ENCODE results near the gene SLC38A8. TPM values are rescaled to one million over a fixed set of nuclear protein-coding genes. Genes with fewer than 3 reads are reported as not detected.

SLC38A8 gene
- total RNA-seq, 1 experiment from 2014 or later: 0.35 TPM

DNA sequence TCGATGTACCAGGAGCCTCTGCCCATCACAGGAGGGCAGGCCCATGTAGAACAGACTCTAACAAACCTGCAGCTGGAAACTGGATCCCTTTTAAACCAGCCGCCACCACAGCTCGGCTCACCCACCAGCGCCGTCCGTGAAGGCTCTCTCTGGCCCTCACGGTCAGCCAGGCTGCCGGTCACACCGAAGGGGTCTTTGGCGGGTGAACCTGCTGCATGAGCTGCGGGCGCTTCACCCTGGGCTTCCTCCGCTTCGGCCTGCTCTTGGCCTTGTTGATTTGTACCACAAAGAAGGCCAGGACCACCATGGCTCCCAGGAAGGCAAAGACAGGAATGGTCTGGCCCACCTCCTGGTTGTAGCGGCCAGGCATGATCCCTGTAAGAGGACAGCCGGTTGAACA is 11.7 kb upstream of the SLC38A8 start:
- no peak overlapping the region for H3T11ph ChIP-seq (ENCODE audit: low read length)
- no peak overlapping the region for H3K27ac Mint-ChIP-seq
- H3K4me1 Mint-ChIP-seq: peaks cover 4 to 7% of the 10 kb centered on the region in 2 experiments
- WGBS (ENCODE audit: extremely low coverage, insufficient read length, low lambda C conversion rate): no CpG with 5 or more reads among the region's 16 CpGs
- TF ChIP-seq, protein P1, sequence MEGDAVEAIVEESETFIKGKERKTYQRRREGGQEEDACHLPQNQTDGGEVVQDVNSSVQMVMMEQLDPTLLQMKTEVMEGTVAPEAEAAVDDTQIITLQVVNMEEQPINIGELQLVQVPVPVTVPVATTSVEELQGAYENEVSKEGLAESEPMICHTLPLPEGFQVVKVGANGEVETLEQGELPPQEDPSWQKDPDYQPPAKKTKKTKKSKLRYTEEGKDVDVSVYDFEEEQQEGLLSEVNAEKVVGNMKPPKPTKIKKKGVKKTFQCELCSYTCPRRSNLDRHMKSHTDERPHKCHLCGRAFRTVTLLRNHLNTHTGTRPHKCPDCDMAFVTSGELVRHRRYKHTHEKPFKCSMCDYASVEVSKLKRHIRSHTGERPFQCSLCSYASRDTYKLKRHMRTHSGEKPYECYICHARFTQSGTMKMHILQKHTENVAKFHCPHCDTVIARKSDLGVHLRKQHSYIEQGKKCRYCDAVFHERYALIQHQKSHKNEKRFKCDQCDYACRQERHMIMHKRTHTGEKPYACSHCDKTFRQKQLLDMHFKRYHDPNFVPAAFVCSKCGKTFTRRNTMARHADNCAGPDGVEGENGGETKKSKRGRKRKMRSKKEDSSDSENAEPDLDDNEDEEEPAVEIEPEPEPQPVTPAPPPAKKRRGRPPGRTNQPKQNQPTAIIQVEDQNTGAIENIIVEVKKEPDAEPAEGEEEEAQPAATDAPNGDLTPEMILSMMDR (conservative IDR thresholded peaks at IDR 0.05): no peak
- H3K27me3 ChIP-seq (ENCODE audit: insufficient read depth, low read length): no peaks in the 10 kb centered on the region
- no peak overlapping the region for H3K4me3 Mint-ChIP-seq
- H3K4ac ChIP-seq (ENCODE audit: low read depth, low read length): no peak overlapping the region
- H3K4me1 ChIP-seq (ENCODE audit: insufficient read depth, low read length): no peaks in the 10 kb centered on the region
- no peaks in the 10 kb centered on the region; the same call in 1 of the 2 replicates for H3K27me3 Mint-ChIP-seq (ENCODE audit: low read depth)
- no peak overlapping the region for H4K8ac ChIP-seq (replicated peaks; ENCODE audit: insufficient read length, low read depth, low read length)
- no peaks in the 10 kb centered on the region for H4K20me1 ChIP-seq (ENCODE audit: control insufficient read depth, insufficient read depth, insufficient read length)
- no peak overlapping the region for H3K14ac ChIP-seq (ENCODE audit: insufficient read depth, low read length)
- H3K9me3 Mint-ChIP-seq: no peaks in the 10 kb centered on the region
- no peak overlapping the region for H3K4me2 ChIP-seq (ENCODE audit: insufficient read depth, insufficient read length, low read length)
- H3K9me3 ChIP-seq (ENCODE audit: control insufficient read depth, low read depth, low read length): no peaks in the 10 kb centered on the region
- no peak overlapping the region for H3K18ac ChIP-seq (ENCODE audit: insufficient read length, low read depth, low read length)
- no peak overlapping the region for H4K5ac ChIP-seq (ENCODE audit: insufficient read length, low read depth, low read length)
- no peak for DNase-seq
- no peak overlapping the region for H2AK5ac ChIP-seq (ENCODE audit: insufficient read length, low read length)
- H2AFZ ChIP-seq (ENCODE audit: low read length): no peak overlapping the region
- no peak overlapping the region for H3K27ac ChIP-seq (ENCODE audit: insufficient read length, low read depth, low read length)
- no peak overlapping the region for H3K23ac ChIP-seq (ENCODE audit: insufficient read length, low read depth, low read length)
- H3K79me1 ChIP-seq (ENCODE audit: insufficient read depth, low read depth, low read length, poor library complexity, severe bottlenecking): no peaks in the 10 kb centered on the region
- H4K91ac ChIP-seq (ENCODE audit: insufficient read length, low read depth, low read length): no peak overlapping the region
- no peak overlapping the region for H2BK12ac ChIP-seq (ENCODE audit: insufficient read length, low read depth, low read length)
- H2BK15ac ChIP-seq (ENCODE audit: low read depth, low read length): no peak overlapping the region
- no peak overlapping the region for H2BK5ac ChIP-seq (ENCODE audit: insufficient read length, low read length)
- H3K36me3 Mint-ChIP-seq (ENCODE audit: insufficient read depth in 1 of 3, low read depth in 3 of 3): peaks cover 13 to 67% (median 51%) of the 10 kb centered on the region in 3 experiments; a peak in 5 of 7 replicates
- no peaks in the 10 kb centered on the region for H3K79me2 ChIP-seq (ENCODE audit: insufficient read depth, low read length)
- H2BK120ac ChIP-seq (ENCODE audit: low read depth, low read length, poor library complexity, severe bottlenecking): no peak overlapping the region
- H3K56ac ChIP-seq (ENCODE audit: insufficient read length, low read depth, low read length): no peak overlapping the region
- H3K23me2 ChIP-seq (ENCODE audit: insufficient read length, low read depth, low read length, poor library complexity, severe bottlenecking): no peaks in the 10 kb centered on the region
- no peak overlapping the region for H3K9ac ChIP-seq (ENCODE audit: extremely low read depth, insufficient read length, low read length)
- H2BK20ac ChIP-seq (ENCODE audit: low read depth, low read length, poor library complexity, severe bottlenecking): no peak overlapping the region
